Measurements from ENCODE around the gene PYROXD2.

Gene PYROXD2

DNA sequence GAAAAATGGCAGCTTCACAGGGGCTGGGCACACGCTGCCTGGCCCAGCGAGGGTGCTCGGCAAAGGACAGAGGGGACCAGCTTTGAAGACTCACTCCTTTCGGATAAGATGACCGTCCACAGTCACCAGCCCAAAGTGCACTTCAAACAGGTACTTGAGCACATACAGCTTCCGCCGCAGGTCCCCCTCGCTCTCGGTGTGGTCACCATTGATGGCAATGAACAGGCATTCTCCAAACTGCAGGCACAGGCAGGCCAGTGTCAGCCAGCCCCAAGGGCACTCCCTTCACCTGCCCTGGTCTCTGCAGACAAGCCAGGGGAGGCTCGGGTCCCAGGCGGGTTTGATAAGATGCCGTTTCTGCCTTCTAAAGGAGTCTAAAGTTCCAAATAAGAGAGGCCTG is 20.2 kb upstream of the PYROXD2 start:
- H3K4me3 ChIP-seq (replicated peaks in 1 of 2; ENCODE audit: low read depth in 2 of 2, low read length in 2 of 2) = no peak overlapping the region
- TF ChIP-seq CTCF (IDR thresholded peaks at IDR 0.05; ENCODE audit: low read depth, low read length) = no peak
- DNase-seq (ENCODE audit: low read depth in 2 of 2) = no peak

- TF ChIP-seq CTCF (IDR thresholded peaks at IDR 0.05; ENCODE audit: low read depth, low read length) = no peak
- H3K4me3 ChIP-seq (replicated peaks in 1 of 2; ENCODE audit: low read depth in 2 of 2, low read length in 2 of 2) = no peak overlapping the region
- peak in 1 of 2 donors; percentile 64 for DNase-seq (ENCODE audit: low read depth in 2 of 2)
These were observed 19.1 kb upstream of the PYROXD2 start for GRCh38 chr10:98433881-98434732.

GRCh38 chr10:98433371-98433770 is 18.4 kb upstream of the PYROXD2 start:
- no peak for DNase-seq (ENCODE audit: low read depth in 2 of 2)
- no peak for TF ChIP-seq CTCF (IDR thresholded peaks at IDR 0.05; ENCODE audit: low read depth, low read length)

DNA sequence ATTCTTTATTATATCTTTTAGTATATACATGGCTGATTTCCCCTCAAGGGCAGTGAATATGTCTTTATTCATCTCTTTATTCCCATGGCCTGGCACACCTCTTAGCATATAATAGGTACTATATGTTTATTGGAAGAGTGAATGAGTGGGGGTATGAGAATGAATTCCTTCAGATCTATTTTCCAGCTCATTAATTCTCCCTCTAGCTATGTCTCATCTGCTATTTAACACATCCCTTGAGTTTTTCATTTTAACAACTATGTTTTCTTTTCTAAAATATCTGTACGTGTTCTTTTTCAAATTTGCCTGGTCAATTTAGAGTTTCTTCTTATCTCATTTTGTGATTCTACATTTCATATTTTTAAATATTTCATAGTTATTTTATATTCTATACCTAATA is 17.3 kb upstream of the PYROXD2 start:
- no peak overlapping the region for H3K4me3 ChIP-seq (replicated peaks in 1 of 2; ENCODE audit: low read depth in 2 of 2, low read length in 2 of 2)
- no peak for TF ChIP-seq CTCF (IDR thresholded peaks at IDR 0.05; ENCODE audit: low read depth, low read length)
- no peak for DNase-seq (ENCODE audit: low read depth in 2 of 2)

More at GRCh38 chr10:98433371-98433770, 18.4 kb upstream of the PYROXD2 start:
- no peak overlapping the region for H3K4me3 ChIP-seq (replicated peaks in 1 of 2; ENCODE audit: low read depth in 2 of 2, low read length in 2 of 2)

- no peak overlapping the region for H3K4me3 ChIP-seq (replicated peaks in 1 of 2; ENCODE audit: low read depth in 2 of 2, low read length in 2 of 2)
- no peak for DNase-seq (ENCODE audit: low read depth in 2 of 2)
- TF ChIP-seq CTCF (IDR thresholded peaks at IDR 0.05; ENCODE audit: low read depth, low read length) = no peak
These were observed 16.0 kb upstream of the PYROXD2 start for GRCh38 chr10:98431016-98431415.

DNA sequence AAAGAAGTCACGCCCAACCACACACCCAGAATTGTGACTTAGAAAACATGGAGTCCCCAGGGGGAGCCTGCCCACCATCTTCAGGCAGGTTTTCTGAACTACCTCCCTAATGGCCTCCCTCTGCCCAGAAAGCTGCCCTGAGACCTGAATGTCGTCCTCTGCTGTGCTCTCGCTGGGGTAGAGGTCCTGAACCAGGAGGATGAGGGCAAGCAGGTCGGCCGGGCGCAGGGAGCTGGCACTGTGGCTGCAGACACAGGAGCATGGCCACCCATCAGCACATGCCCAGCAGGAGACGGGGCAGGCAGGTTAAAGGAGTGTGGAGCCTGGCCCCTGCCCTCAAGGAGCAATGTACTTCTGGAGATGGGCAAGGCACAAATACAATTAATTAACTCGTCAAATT is 15.4 kb upstream of the PYROXD2 start:
- H3K4me3 ChIP-seq (replicated peaks in 1 of 2; ENCODE audit: low read depth in 2 of 2, low read length in 2 of 2) = no peak overlapping the region
- DNase-seq (ENCODE audit: low read depth in 2 of 2) = no peak
- TF ChIP-seq CTCF (IDR thresholded peaks at IDR 0.05; ENCODE audit: low read depth, low read length) = no peak

Measured in cardiac fibroblast (primary cell).